Measurements from ENCODE around the gene TYW1B.
"Not testable (repeated sequence)": the region's sequence is repeated elsewhere in the genome, so short reads cannot be mapped to it uniquely, and the experiment has no call there.

- not testable (repeated sequence) for TF ChIP-seq POLR2AphosphoS5 (IDR thresholded peaks at IDR 0.05; ENCODE audit: insufficient read depth in 1 of 2, low read depth in 1 of 2); CTCF (IDR thresholded peaks at IDR 0.05); POLR2A (IDR thresholded peaks at IDR 0.05)
Measured at GRCh38 chr7:72700548-72700947, 127.5 kb downstream of the TYW1B start.

Data from vagina (tissue), 2 donors.